Tibial artery (tissue), 4 donors: Measurements from ENCODE around the gene CCDC40.
A peak's percentile ranks its signal among the peaks of the same experiment; 100 is the strongest.

Experiments used
- DNase-seq, 2 donors: peaks; one replicate each; pipeline ENCODE4 v3.0.0-alpha.2; 2019
- H3K27ac ChIP-seq, 2 donors: fragments of 200-600 bp; sonication (generic) in 1 of 2; 1 replicate in 1 of 2; 2 replicates in 1 of 2; pipeline ENCODE4 v1.5.1; 2018 to 2019; ENCODE audit warnings: mild to moderate bottlenecking in 1 of 2
- H3K27me3 ChIP-seq, 2 donors: fragments of 200-600 bp; sonication (generic) in 1 of 2; one replicate each; pipeline versions ENCODE4 v1.5.1 to v1.6.0; 2016 to 2019
- H3K36me3 ChIP-seq, 3 donors: fragments of 200-600 bp; sonication (generic) in 2 of 3; one replicate each; pipeline ENCODE4 v1.5.1; 2016 to 2019; ENCODE audit warnings: mild to moderate bottlenecking in 2 of 3
- H3K4me1 ChIP-seq, 4 donors: fragments of 200-600 bp; sonication (generic) in 2 of 4; 1 replicate in 3 of 4; 2 replicates in 1 of 4; pipeline ENCODE4 v1.5.1; 2016 to 2019
- H3K4me3 ChIP-seq, 2 donors: fragments of 200-600 bp; sonication (generic) in 1 of 2; 1 replicate in 1 of 2; 2 replicates in 1 of 2; pipeline ENCODE4 v1.5.1; 2018 to 2019; ENCODE audit warnings: mild to moderate bottlenecking in 2 of 2
- H3K9me3 ChIP-seq, 3 donors: fragments of 200-600 bp; sonication (generic) in 1 of 3; one replicate each; pipeline ENCODE4 v1.5.1; 2016 to 2019
- intact Hi-C: fragments of 100-400 bp; cut with DNase I; formaldehyde crosslinking; loops from one replicate; pipeline ENCODE4 v1.15.0; 2023; ENCODE audit warnings: low total_unique reads
- TF ChIP-seq, protein P1 (sequence below), 2 experiments: fragments of 200-600 bp in 1 of 2; fragments of 450-650 bp in 1 of 2; IDR thresholded peaks; one replicate each; pipeline ENCODE4 v1.5.1; 2017 to 2019; ENCODE audit warnings: antibody characterized with exemption in 2 of 2, mild to moderate bottlenecking in 1 of 2, moderate library complexity in 1 of 2

Gene CCDC40

DNA sequence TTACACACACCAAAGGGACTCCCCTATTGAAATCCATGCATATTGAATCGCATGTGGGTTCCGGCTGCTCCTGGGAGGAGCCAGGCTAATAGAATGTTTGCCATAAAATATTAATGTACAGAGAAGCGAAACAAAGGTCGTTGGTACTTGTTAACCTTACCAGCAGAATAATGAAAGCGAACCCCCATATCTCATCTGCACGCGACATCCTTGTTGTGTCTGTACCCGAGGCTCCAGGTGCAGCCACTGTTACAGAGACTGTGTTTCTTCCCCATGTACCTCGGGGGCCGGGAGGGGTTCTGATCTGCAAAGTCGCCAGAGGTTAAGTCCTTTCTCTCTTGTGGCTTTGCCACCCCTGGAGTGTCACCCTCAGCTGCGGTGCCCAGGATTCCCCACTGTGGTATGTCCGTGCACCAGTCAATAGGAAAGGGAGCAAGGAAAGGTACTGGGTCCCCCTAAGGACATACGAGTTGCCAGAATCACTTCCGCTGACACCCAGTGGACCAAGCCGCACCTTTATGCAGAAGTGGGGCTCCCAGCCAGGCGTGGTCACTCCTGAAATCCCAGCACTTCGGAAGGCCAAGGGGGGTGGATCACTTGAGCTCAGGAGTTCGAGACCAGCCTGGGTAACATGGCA lies 67.1 kb downstream of the CCDC40 start:
- DNase-seq, result no peak
- no peak overlapping the region for H3K4me3 ChIP-seq
- intact Hi-C loops, result loop anchor here (5.0 kb wide), 1 partner anchor 159 kb away; the partner anchor contains the start of gene RNF213
- H3K27ac ChIP-seq, result no peak overlapping the region
- H3K36me3 ChIP-seq, result peaks cover 0 to 29% (median 0%) of the 10 kb centered on the region in 3 donors
- peaks cover 0 to 32% (median 11%) of the 10 kb centered on the region in 4 donors for H3K4me1 ChIP-seq
- H3K27me3 ChIP-seq, result no peaks in the 10 kb centered on the region
- H3K9me3 ChIP-seq, result no peaks in the 10 kb centered on the region
- TF ChIP-seq, protein P1, sequence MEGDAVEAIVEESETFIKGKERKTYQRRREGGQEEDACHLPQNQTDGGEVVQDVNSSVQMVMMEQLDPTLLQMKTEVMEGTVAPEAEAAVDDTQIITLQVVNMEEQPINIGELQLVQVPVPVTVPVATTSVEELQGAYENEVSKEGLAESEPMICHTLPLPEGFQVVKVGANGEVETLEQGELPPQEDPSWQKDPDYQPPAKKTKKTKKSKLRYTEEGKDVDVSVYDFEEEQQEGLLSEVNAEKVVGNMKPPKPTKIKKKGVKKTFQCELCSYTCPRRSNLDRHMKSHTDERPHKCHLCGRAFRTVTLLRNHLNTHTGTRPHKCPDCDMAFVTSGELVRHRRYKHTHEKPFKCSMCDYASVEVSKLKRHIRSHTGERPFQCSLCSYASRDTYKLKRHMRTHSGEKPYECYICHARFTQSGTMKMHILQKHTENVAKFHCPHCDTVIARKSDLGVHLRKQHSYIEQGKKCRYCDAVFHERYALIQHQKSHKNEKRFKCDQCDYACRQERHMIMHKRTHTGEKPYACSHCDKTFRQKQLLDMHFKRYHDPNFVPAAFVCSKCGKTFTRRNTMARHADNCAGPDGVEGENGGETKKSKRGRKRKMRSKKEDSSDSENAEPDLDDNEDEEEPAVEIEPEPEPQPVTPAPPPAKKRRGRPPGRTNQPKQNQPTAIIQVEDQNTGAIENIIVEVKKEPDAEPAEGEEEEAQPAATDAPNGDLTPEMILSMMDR (IDR thresholded peaks at IDR 0.05), result no peak

DNA sequence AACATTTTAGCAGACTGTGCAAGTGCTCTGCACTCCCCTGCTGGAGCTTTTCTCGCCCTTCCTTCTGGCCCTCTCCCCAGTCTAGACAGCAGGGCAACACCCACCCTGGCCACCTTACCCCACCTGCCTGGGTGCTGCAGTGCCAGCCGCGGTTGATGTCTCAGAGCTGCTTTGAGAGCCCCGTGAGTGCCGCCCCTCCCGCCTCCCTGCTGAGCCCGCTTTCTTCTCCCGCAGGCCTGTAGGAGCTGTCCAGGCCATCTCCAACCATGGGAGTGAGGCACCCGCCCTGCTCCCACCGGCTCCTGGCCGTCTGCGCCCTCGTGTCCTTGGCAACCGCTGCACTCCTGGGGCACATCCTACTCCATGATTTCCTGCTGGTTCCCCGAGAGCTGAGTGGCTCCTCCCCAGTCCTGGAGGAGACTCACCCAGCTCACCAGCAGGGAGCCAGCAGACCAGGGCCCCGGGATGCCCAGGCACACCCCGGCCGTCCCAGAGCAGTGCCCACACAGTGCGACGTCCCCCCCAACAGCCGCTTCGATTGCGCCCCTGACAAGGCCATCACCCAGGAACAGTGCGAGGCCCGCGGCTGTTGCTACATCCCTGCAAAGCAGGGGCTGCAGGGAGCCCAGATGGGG lies 68.0 kb downstream of the CCDC40 start:
- TF ChIP-seq, protein P1 (IDR thresholded peaks at IDR 0.05), result no peak
- Histone ChIP-seq H3K36me3 (peaks cover 0 to 33% (median 0%) of the 10 kb centered on the region in 3 donors), H3K27ac (no peak overlapping the region), H3K4me3 (no peak overlapping the region), H3K27me3 (no peaks in the 10 kb centered on the region), H3K9me3 (no peaks in the 10 kb centered on the region), H3K4me1 (peaks cover 0 to 32% (median 11%) of the 10 kb centered on the region in 4 donors)
- intact Hi-C loops, result loop anchor here (5.0 kb wide), 1 partner anchor 158 kb away; the partner anchor contains the start of gene RNF213
- DNase-seq, result no peak

DNA sequence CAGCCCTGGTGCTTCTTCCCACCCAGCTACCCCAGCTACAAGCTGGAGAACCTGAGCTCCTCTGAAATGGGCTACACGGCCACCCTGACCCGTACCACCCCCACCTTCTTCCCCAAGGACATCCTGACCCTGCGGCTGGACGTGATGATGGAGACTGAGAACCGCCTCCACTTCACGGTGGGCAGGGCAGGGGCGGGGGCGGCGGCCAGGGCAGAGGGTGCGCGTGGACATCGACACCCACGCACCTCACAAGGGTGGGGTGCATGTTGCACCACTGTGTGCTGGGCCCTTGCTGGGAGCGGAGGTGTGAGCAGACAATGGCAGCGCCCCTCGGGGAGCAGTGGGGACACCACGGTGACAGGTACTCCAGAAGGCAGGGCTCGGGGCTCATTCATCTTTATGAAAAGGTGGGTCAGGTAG lies 68.5 kb downstream of the CCDC40 start:
- TF ChIP-seq, protein P1 (IDR thresholded peaks at IDR 0.05), result no peak
- Histone ChIP-seq H3K27ac (no peak overlapping the region), H3K27me3 (no peaks in the 10 kb centered on the region), H3K4me1 (peaks cover 0 to 32% (median 11%) of the 10 kb centered on the region in 4 donors), H3K36me3 (peaks cover 0 to 36% (median 0%) of the 10 kb centered on the region in 3 donors), H3K4me3 (no peak overlapping the region), H3K9me3 (no peaks in the 10 kb centered on the region)
- DNase-seq, result peak in 1 of 2 donors; percentile 46
- intact Hi-C loops, result loop anchor here (5.0 kb wide), 2 partner anchors 37 to 157 kb away; partner anchors contain the start of gene RNF213

DNA sequence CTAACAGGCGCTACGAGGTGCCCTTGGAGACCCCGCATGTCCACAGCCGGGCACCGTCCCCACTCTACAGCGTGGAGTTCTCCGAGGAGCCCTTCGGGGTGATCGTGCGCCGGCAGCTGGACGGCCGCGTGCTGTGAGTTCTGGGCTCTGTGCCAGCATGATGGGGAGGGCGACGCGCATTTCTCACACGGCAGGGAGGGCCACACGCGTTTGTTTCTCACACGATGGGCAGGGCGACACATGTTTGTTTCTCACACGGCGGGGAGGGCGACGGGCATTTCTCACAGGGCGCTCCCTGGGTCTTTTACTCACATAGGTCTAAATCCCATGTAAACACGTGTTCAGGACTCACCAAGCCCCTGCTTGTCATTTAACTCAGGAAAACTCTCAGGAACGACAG lies 69.3 kb downstream of the CCDC40 start:
- TF ChIP-seq, protein P1 (IDR thresholded peaks at IDR 0.05), result no peak
- DNase-seq, result peak in 1 of 2 donors; percentile 58
- Histone ChIP-seq H3K27ac (no peak overlapping the region), H3K9me3 (no peaks in the 10 kb centered on the region), H3K27me3 (no peaks in the 10 kb centered on the region), H3K36me3 (peaks cover 0 to 44% (median 0%) of the 10 kb centered on the region in 3 donors), H3K4me1 (peaks cover 0 to 24% (median 7%) of the 10 kb centered on the region in 4 donors), H3K4me3 (no peak overlapping the region)
- intact Hi-C loops, result loop anchor here (5.0 kb wide), 1 partner anchor 37 kb away; no protein-coding TSS in a partner anchor

DNA sequence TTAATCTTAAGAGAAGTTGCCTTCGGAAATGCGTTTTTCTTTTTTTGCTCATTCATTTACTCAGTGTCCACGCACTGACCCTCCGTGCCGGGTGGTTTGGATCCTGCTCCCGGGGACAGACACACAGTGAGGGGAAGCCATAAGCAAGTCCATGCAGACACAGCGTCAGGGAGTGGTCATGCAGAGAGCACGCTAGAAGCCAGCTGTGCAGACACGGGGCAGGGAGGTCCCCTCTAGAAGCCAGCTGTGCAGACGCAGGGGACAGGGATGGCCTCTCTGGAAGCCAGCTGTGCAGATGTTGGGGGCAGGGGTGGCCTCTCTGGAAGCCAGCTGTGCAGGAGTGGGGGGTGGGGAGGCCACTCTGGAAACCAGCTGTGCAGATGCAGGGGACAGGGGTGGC lies 69.7 kb downstream of the CCDC40 start:
- Histone ChIP-seq H3K27ac (no peak overlapping the region), H3K4me1 (peaks cover 0 to 20% (median 7%) of the 10 kb centered on the region in 4 donors), H3K9me3 (no peaks in the 10 kb centered on the region), H3K36me3 (peaks cover 0 to 48% (median 0%) of the 10 kb centered on the region in 3 donors), H3K27me3 (no peaks in the 10 kb centered on the region), H3K4me3 (no peak overlapping the region)
- intact Hi-C loops, result loop anchor here (5.0 kb wide), 1 partner anchor 36 kb away; no protein-coding TSS in a partner anchor
- TF ChIP-seq, protein P1 (IDR thresholded peaks at IDR 0.05), result no peak
- peak in 1 of 2 donors; percentile 62 for DNase-seq
